ENCODE data around the gene NEK6.
A peak's percentile ranks its signal among the peaks of the same experiment; 100 is the strongest.

Gene NEK6

GRCh38 chr9:124299515-124300090, 41.9 kb downstream of the NEK6 start:
- no peak for DNase-seq

GRCh38 chr9:124300312-124300711, 42.6 kb downstream of the NEK6 start:
- no peak for DNase-seq

- no peak for DNase-seq
Measured at GRCh38 chr9:124302921-124303320, 45.2 kb downstream of the NEK6 start.

- DNase-seq = no peak
Measured at GRCh38 chr9:124303762-124304161, 46.0 kb downstream of the NEK6 start.

- no peak for DNase-seq
Measured at GRCh38 chr9:124304285-124304684, 46.5 kb downstream of the NEK6 start.

- no peak for DNase-seq
Measured at GRCh38 chr9:124306098-124306735, 48.5 kb downstream of the NEK6 start.

GRCh38 chr9:124307379-124308030, 49.8 kb downstream of the NEK6 start:
- no peak for DNase-seq

GRCh38 chr9:124308606-124309491, 51.1 kb downstream of the NEK6 start:
- no peak for DNase-seq

- no peak for DNase-seq
Measured at GRCh38 chr9:124309667-124310084, 51.9 kb downstream of the NEK6 start.

GRCh38 chr9:124311283-124311682, 53.5 kb downstream of the NEK6 start:
- DNase-seq = no peak

- DNase-seq = no peak
Measured at GRCh38 chr9:124312290-124313265, 54.8 kb downstream of the NEK6 start.

GRCh38 chr9:124313940-124314339, 56.2 kb downstream of the NEK6 start:
- DNase-seq = no peak

GRCh38 chr9:124315882-124316281, 58.1 kb downstream of the NEK6 start:
- DNase-seq = no peak

- peak; percentile 9 for DNase-seq
Measured at GRCh38 chr9:124320062-124320973, 62.6 kb downstream of the NEK6 start.

GRCh38 chr9:124321416-124321815, 63.7 kb downstream of the NEK6 start:
- no peak for DNase-seq

GRCh38 chr9:124321935-124322334, 64.2 kb downstream of the NEK6 start:
- no peak for DNase-seq

GRCh38 chr9:124322618-124323432, 65.1 kb downstream of the NEK6 start:
- DNase-seq = no peak

GRCh38 chr9:124323904-124324303, 66.2 kb downstream of the NEK6 start:
- DNase-seq = no peak

- DNase-seq = no peak
Measured at GRCh38 chr9:124325816-124326215, 68.1 kb downstream of the NEK6 start.

- DNase-seq = no peak
Measured at GRCh38 chr9:124326378-124326777, 68.6 kb downstream of the NEK6 start.

Measured in activated T-cell treated with anti-CD3 and anti-CD28 coated beads for 4 hours (primary cell).